Activated CD8-positive, alpha-beta memory T cell treated with anti-CD3 and anti-CD28 coated beads, Interleukin-2, amount 50 U/mL, for 1 hour (primary cell): ENCODE results near the gene TMEM132C.

ENCODE experiments used
- DNase-seq: peaks from one replicate; pipeline ENCODE4 v3.0.0-alpha.2; 2020; ENCODE audit errors: extremely low read depth

The TMEM132C gene

DNA sequence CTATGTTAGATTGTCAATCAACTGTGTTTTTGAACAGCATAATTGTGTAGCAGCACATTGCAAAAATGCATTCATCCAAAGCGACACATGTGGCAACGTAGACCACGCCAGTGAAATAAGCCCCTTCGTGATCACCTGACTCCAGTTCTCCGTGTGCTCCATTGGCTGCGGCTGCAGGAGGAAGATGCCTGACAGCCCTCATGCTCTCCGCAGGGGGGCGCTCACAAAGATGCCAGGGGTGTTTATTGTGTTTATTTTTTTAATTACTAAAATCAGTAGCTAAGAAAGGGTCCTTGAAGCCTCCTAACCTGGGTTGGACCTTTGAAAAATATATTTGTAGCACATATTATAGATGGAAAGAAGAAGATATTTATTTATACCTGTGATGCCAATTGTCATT lies 440.5 kb downstream of the TMEM132C start:
- no peak for DNase-seq

GRCh38 chr12:128708789-128709188 lies 441.8 kb downstream of the TMEM132C start:
- DNase-seq: no peak

DNA sequence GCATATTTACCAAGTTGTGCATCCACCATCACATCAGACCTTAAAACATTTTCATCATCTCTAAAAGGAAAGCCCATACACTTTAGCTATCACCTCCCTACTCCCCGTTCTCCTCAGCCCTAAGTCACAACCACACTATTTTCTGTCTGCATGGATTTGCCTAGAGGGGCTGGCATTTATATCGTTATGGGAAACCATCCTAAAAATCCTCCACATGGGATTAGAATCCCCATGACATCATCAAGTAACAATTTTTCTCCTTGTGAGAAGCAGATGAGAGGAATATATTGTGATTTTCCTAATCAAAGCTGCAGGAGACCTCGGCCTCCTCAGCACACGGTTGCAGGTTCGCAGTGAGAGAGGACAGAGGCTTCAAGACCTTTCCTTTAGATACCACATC lies 442.7 kb downstream of the TMEM132C start:
- no peak for DNase-seq

- no peak for DNase-seq
These were observed 444.5 kb downstream of the TMEM132C start for GRCh38 chr12:128711486-128711885.

DNA sequence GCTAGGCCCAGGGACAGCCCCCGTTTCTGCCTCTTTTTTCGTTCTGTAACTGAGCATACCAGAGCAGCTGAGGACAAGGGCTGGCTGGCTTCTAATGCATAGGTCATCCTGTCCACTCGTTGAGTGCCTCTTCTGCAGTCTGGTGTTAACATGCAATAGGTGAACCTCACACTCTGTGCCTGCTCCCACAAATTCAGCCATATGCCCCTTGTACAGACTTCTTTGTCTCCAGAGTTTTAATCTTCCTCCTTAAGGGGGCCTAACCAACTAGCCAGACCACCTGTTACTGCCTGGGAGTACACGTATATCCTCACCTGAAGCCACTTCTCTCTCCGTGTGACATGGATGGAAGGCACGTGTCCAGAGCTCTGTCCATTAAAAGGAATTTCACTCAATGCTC lies 445.7 kb downstream of the TMEM132C start:
- DNase-seq: no peak

GRCh38 chr12:128715485-128715884 lies 448.5 kb downstream of the TMEM132C start:
- DNase-seq: no peak

DNA sequence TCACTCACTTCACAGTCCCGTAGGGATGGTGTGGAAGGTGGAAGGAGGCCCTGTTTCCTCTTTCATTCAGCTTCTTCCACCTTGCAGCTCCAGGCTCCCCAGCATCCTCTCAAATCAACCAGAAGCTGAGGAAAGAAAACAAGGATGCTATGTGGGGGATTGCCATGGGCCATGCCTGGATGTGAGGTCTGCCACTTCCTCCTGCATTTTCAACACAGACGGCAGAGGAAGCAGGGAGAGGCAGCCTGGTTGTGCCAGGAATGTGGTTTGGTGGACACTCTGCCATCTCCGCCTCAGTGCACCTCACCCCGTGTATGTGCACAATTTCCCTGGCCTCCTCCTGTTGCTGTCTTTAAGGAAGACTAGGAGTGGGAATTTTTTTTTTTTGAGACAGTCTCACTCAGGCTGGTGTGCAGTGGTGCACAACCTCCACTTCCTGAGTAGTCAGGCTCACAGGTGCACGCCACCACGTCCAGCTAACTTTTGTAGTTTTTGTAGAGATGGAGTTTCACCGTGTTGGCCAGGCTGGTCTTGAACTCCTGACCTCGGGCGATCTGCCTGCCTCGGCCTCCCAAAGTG lies 457.6 kb downstream of the TMEM132C start:
- DNase-seq: no peak

- DNase-seq: no peak
These were observed 459.9 kb downstream of the TMEM132C start for GRCh38 chr12:128726886-128727285.

- no peak for DNase-seq
These were observed 460.5 kb downstream of the TMEM132C start for GRCh38 chr12:128727461-128727860.

- DNase-seq: no peak
These were observed 461.0 kb downstream of the TMEM132C start for GRCh38 chr12:128727999-128728398.

GRCh38 chr12:128729628-128730121 lies 462.7 kb downstream of the TMEM132C start:
- DNase-seq: no peak

DNA sequence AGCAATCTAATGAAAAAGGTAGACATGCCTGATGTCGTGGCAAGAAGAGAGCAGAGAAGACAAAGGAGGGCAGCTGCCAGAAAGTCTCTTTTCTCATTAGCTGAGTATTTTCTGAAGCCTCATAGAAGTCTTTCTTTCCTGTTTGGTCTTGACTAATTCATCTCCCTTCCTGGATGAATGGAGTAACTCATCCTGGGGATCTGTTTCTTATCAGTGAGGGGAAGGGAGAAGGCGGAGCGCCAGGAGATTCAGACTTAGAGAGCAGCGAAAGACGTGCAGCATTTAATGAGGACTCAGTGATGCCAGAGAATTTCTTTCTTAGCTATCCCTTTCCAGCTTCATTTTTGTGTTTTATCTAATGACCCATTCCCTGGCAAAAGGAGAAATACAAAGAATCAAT lies 467.4 kb downstream of the TMEM132C start:
- DNase-seq: no peak

DNA sequence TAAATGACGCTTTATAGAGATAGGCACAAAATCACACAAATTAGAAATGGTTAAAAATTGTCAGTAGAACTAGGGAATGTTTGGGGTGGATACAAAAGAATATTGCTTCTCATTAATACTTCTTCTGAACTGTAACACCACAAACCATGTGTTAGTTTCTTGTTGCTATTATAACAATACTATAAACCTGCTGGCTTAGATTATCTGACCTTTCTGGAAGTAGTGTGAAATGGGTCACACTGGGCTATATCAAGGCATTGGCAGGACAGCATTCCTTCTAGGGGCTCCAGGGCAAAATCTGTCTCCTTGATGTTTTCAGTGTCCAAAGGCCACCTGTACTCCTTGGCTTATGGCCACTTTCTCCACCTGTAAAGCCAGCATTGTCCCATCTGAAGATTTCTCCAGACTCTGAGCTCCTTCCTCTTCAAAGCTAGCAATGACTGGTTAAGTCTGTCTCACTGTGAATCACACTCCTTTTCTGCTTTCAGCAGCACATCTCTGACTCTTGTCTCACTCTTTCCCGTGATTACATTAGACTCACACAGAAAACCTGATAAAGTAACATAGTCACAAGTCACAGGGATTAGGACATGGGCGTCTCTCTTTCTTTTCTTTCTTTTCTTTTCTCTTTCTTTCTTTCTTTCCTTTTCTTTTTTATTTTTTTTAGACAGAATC lies 470.5 kb downstream of the TMEM132C start:
- no peak for DNase-seq

GRCh38 chr12:128743916-128744315 lies 476.9 kb downstream of the TMEM132C start:
- no peak for DNase-seq

DNA sequence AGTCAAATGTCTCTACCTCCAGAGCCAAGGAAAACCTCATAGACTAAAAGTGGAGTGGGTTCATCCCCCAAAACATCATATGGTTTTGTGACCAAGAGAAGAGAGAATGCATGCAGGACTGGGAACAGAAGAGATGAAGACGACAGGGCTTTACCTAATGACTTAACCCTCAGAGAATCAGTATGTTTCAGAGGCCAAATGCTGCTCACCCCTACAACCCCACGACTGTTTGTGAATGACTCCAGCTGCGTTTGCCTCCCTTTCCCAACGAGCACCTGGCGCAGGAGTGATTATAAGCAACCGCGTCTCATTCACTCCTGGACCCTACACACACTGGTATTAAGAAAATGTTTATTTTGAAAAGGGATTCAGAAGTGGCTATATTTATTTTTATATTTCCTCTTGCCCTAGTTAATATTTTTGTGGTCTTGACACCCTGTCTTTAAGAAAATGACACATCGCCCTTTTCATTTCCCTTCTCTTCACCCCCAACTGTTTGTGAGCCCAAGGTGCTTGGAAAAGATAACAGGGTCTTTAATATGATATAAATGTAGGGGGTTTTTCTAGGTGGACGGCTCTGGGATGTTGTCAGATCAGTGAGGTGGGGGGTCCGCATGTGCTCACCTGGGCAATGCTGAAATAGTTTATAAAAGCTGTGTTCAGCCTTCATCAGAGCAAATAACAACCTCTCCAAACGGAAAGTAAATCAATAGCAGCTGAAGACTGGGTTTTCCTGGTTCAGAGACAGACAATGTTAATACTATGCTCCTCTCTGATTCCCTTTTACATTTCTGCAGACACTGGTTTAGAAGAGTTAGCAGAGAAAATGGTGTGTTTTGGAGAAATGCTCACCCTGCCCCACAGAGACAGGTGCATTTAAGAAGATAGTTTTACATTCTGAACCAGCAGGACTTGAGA lies 479.1 kb downstream of the TMEM132C start:
- no peak for DNase-seq

DNA sequence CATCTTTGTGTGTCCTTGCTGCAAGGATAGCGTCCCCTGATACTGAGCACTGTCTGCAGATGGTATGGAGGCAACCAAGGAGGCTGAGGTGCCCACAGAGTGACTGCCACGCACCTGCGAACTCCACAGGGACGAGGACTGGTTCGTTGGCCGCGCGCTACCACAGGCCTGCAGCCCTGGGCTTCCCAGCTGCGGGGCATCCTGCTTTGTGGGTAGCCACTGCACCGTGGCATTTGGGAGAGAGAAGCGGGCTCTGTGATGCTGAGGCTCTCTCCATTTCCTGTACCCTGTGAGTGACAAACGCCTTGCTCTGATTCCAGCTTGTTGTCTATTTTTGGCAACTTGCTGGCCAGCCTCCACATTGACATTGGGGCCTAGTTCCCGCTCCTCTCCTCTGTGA lies 480.5 kb downstream of the TMEM132C start:
- no peak for DNase-seq

DNA sequence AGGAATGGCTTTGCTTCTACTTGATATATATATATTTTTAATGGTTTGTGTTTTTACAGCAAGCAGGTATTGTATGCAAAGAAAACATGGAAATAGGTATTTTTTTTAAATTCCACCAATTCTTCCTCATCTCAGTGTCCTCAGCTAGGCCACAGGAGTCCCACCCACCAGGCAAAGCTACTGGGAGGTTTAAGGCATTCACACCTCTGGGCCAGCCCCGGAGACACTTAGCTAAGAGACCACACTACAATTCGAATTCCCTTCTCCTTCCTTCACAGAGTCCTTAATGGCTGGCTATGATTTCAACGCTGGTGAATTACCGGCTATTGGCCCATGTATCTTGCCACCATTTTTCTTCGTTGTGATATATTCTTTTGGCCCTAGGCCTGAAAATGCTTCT lies 485.4 kb downstream of the TMEM132C start:
- DNase-seq: no peak

GRCh38 chr12:128753438-128753837 lies 486.5 kb downstream of the TMEM132C start:
- no peak for DNase-seq

GRCh38 chr12:128754275-128754674 lies 487.3 kb downstream of the TMEM132C start:
- DNase-seq: no peak

DNA sequence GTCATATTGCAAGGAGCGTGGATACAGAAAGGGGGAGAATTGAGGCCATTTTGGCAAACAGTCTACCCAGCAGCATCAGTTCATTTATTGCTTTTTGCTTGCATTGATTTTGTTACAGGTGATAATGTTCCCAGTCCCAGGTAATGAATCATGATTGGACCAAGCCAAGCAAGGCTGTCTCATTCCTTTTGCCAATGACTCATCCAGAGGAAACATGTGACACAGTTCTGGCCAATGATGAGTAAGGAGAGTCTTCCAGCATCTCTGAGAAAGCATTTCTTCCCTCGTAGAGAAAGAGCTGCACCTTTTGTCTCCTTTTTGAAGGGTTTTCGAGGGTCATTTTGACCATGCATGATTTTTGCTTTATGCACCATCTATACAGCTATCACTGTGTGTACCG lies 488.6 kb downstream of the TMEM132C start:
- DNase-seq: no peak
